SK-N-SH treated with all-trans-retinoic acid at 6 μM for 48 hours (cell line): ENCODE data around the gene MTUS2.

Source experiments
- CSDC2 ChIP-seq: fragments of 250-450 bp; sonication (Bioruptor Pico); IDR thresholded peaks from 2 replicates; pipeline ENCODE4 v1.5.0; 2020; ENCODE audit warnings: mild to moderate bottlenecking, moderate library complexity
- GLIS3 ChIP-seq: fragments of 250-450 bp; sonication (Bioruptor Pico); IDR thresholded peaks from 2 replicates; pipeline ENCODE4 v1.5.0; 2020; ENCODE audit warnings: mild to moderate bottlenecking, moderate library complexity
- OSR1 ChIP-seq: fragments of 250-450 bp; sonication (Bioruptor Pico); IDR thresholded peaks from 2 replicates; pipeline ENCODE4 v1.8.0; 2022; ENCODE audit warnings: moderate library complexity, mild to moderate bottlenecking, inconsistent platforms
- PATZ1 ChIP-seq: fragments of 250-450 bp; sonication (Bioruptor Pico); IDR thresholded peaks from 2 replicates; pipeline ENCODE4 v1.8.0; 2020; ENCODE audit warnings: mild to moderate bottlenecking, moderate library complexity, borderline replicate concordance
- ZC3H10 ChIP-seq: fragments of 250-450 bp; sonication (Bioruptor Pico); IDR thresholded peaks from 2 replicates; pipeline ENCODE4 v1.5.1; 2021; ENCODE audit warnings: mild to moderate bottlenecking, moderate library complexity

- no peak for TF ChIP-seq PATZ1 (CRISPR knock-in tag)
- TF ChIP-seq CSDC2 (CRISPR knock-in tag), result no peak
- no peak for TF ChIP-seq OSR1
- TF ChIP-seq ZC3H10, result no peak
- TF ChIP-seq GLIS3 (CRISPR knock-in tag), result no peak
These were observed 652.3 kb downstream of the MTUS2 start for GRCh38 chr13:29472332-29472961.
